Activated T-cell treated with anti-CD3 and anti-CD28 coated beads, Interleukin-2, amount 50 U/mL, for 4 hours (primary cell): Measurements from ENCODE around the gene NUP214. TPM values are rescaled to one million over a fixed set of nuclear protein-coding genes. Genes with fewer than 3 reads are reported as not detected.

Source experiments
- ATAC-seq, 2 donors: fragments of 200-7000 bp; cut with Tn5 transposase; one replicate each; pipeline ENCODE4 v1.10.0; 2021
- DNase-seq: peaks from one replicate; pipeline ENCODE4 v3.0.0-alpha.2; 2020
- H3K27me3 Mint-ChIP-seq: one replicate; pipeline ENCODE4 v1.8.0; 2021; ENCODE audit warnings: low read depth, mixed read lengths
- H3K36me3 Mint-ChIP-seq: one replicate; pipeline ENCODE4 v1.8.0; 2022; ENCODE audit warnings: mixed read lengths; ENCODE audit not compliant: insufficient read depth
- H3K4me1 Mint-ChIP-seq: one replicate; pipeline ENCODE4 v1.8.0; 2021; ENCODE audit warnings: low read depth, mixed read lengths
- H3K4me3 Mint-ChIP-seq: one replicate; pipeline ENCODE4 v1.8.0; 2021; ENCODE audit warnings: mild to moderate bottlenecking, moderate library complexity, mixed read lengths
- H3K9me3 Mint-ChIP-seq: one replicate; pipeline ENCODE4 v1.8.0; 2021; ENCODE audit warnings: mixed read lengths
- total RNA-seq, 3 donors: library from RNA; stranded (reverse); gene quantifications; one replicate each; pipeline ENCODE4 v1.2.1, GENCODE V29; 2021

Gene NUP214
- total RNA-seq, 3 donors from 2014 or later, result 69.7 to 78.6 (median 76.3) TPM

GRCh38 chr9:131281119-131281965, 156.0 kb downstream of the NUP214 start:
- no peaks in the 10 kb centered on the region for H3K9me3 Mint-ChIP-seq

DNA sequence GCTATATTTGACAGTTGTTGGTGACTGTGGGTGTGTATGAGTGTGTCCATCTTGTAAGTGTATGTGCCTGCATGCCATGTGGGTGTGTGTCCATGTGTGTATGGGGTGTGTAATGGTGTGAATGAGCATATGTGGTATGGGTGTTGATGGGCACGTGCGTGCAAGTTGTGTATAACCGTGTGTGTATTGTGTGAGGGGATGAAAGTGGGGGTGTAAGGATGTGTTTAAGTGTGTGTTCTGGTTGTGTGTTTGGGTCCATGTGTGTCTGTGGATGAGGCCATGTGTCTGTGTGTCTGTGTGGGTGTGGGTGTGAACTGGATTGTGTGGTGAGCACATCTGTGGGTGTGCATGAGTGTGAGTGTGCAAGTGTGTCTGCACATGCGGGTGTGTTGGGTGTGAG, 156.8 kb downstream of the NUP214 start:
- no peak for ATAC-seq
- no peaks in the 10 kb centered on the region for H3K9me3 Mint-ChIP-seq

More at GRCh38 chr9:131281119-131281965, 156.0 kb downstream of the NUP214 start:
- H3K36me3 Mint-ChIP-seq, result no peaks in the 10 kb centered on the region
- DNase-seq (no peak), ATAC-seq (no peak)
- H3K4me1 Mint-ChIP-seq, result peaks cover 21% of the 10 kb centered on the region
- peaks cover 9% of the 10 kb centered on the region for H3K27me3 Mint-ChIP-seq
- H3K4me3 Mint-ChIP-seq, result no peak overlapping the region

DNA sequence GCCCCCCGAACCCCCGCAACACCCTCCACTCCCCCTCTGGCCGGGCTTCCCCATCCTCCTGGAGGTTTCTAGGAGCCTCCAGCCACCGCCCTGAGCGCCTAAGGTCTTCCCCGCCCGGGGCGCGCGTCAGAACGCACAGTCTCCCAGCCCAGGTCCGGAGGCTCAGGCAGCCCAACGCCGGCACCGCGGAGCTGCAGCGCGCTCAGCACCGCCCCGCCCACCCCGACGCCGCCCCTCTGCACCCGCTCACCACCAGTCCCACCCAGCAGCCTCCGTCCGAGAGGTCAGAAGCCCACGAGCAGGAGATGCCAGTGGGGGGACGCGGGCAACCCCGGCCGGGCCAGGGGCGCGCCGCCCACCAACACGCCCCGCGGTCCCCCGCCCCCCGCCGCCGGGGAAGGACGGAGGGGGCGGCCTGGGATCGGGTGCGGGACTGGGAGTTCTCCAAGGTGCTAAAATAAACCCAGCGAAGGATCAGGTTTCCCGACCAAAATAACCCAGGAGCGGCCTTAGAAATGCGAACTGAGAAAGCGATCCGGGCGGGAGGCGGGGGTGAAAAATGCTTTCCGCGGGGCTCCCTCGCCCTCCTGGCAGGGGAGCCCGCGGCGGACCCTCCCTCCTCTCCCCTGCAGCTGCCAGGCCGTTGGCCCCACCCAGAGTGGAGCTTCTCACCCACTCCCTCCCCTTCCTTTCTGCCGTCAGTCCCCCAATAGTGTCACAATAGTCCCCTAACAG, 157.5 kb downstream of the NUP214 start:
- Mint-ChIP-seq H3K36me3 (no peaks in the 10 kb centered on the region), H3K27me3 (peaks cover 9% of the 10 kb centered on the region), H3K4me1 (peaks cover 21% of the 10 kb centered on the region), H3K4me3 (no peak overlapping the region), H3K9me3 (no peaks in the 10 kb centered on the region)
- ATAC-seq, result peak; percentile 33 to 42
- no peak for DNase-seq

More for the DNA sequence above, 156.8 kb downstream of the NUP214 start:
- Mint-ChIP-seq H3K27me3 (peaks cover 9% of the 10 kb centered on the region), H3K4me1 (peaks cover 21% of the 10 kb centered on the region), H3K36me3 (no peaks in the 10 kb centered on the region), H3K4me3 (peak overlapping the region; percentile 22)
- no peak for DNase-seq

Other genes starting within 250 kb of the NUP214 start
- not detected for gene QRFP, start 228.8 kb upstream of the NUP214 start, total RNA-seq
- gene FIBCD1, start 186.3 kb upstream of the NUP214 start, total RNA-seq, result not detected
- gene LAMC3, start 116.4 kb upstream of the NUP214 start, total RNA-seq, result under 1 TPM; 0.05 to 0.71 (median 0.41) TPM
- 1 to 10 TPM in 1 of 3 donors, under 1 TPM in 2; 0.13 to 2.0 (median 0.27) TPM for gene AIF1L, start 29.1 kb upstream of the NUP214 start, total RNA-seq
- gene FAM78A, start 150.9 kb downstream of the NUP214 start, total RNA-seq, result 10 to 100 TPM; 24.1 to 31.3 (median 29.8) TPM
- gene PLPP7, start 164.1 kb downstream of the NUP214 start, total RNA-seq, result not detected